Measurements from ENCODE around the gene CALHM3. TPM values are rescaled to one million over a fixed set of nuclear protein-coding genes. Genes with fewer than 3 reads are reported as not detected.

The CALHM3 gene
- total RNA-seq, 2 experiments from 2014 or later = not detected

- Histone ChIP-seq H3K9me3 (ENCODE audit: low read length) (no peaks in the 10 kb centered on the region), H3K4me1 (ENCODE audit: insufficient read depth, low read length, poor library complexity, severe bottlenecking) (no peaks in the 10 kb centered on the region), H3K4me3 (ENCODE audit: low read depth, low read length, poor library complexity, severe bottlenecking) (no peak overlapping the region), H3K27ac (ENCODE audit: low read depth, low read length, poor library complexity, severe bottlenecking) (no peak overlapping the region), H3K4me2 (ENCODE audit: low read length) (no peak overlapping the region), H2AFZ (ENCODE audit: low read length) (no peak overlapping the region), H3K79me2 (ENCODE audit: insufficient read depth, low read depth, low read length) (no peaks in the 10 kb centered on the region), H4K20me1 (ENCODE audit: insufficient read depth, low read length) (no peaks in the 10 kb centered on the region), H3K9me2 (ENCODE audit: insufficient read depth, low read length) (no peaks in the 10 kb centered on the region), H3K36me3 (ENCODE audit: insufficient read depth, low read length) (peaks cover 67% of the 10 kb centered on the region)
- CTCF ChIA-PET (ENCODE audit: unreplicated experiment) = interaction anchor here (0.5 kb wide), 1 partner anchor 24 kb away, joined by 3 read pairs; no protein-coding TSS in a partner anchor
- no peak for DNase-seq (ENCODE audit: low spot score)
- no peak for TF ChIP-seq EZH2phosphoT487 (IDR thresholded peaks at IDR 0.05; ENCODE audit: borderline replicate concordance, low read depth, low read length)
- TF ChIP-seq CTCF (conservative IDR thresholded peaks at IDR 0.05; ENCODE audit: low read length) = no peak
- POLR2A ChIA-PET = no interaction called here
- intact Hi-C loops (cut with micrococcal nuclease; ENCODE audit: unreplicated experiment) = no loop called here
- no TSS peak for BruUV-seq (replicated peaks)
These were observed 31.9 kb downstream of the CALHM3 start for GRCh38 chr10:103447187-103447586.

GRCh38 chr10:103445767-103446567 lies 33.1 kb downstream of the CALHM3 start:
- no peak overlapping the region for H3K27ac ChIP-seq (ENCODE audit: low read depth, low read length, poor library complexity, severe bottlenecking)
- no peak overlapping the region for H2AFZ ChIP-seq (ENCODE audit: low read length)
- H3K4me1 ChIP-seq (ENCODE audit: insufficient read depth, low read length, poor library complexity, severe bottlenecking) = no peaks in the 10 kb centered on the region
- peaks cover 73% of the 10 kb centered on the region for H3K36me3 ChIP-seq (ENCODE audit: insufficient read depth, low read length)
- no peaks in the 10 kb centered on the region for H4K20me1 ChIP-seq (ENCODE audit: insufficient read depth, low read length)
- H3K4me2 ChIP-seq (ENCODE audit: low read length) = no peak overlapping the region
- TF ChIP-seq EZH2phosphoT487 (IDR thresholded peaks at IDR 0.05; ENCODE audit: borderline replicate concordance, low read depth, low read length) (no peak), CTCF (conservative IDR thresholded peaks at IDR 0.05; ENCODE audit: low read length) (no peak)
- ChIA-PET POLR2A (interaction anchor here (0.7 kb wide), 1 partner anchor 39 kb away, joined by 3 read pairs; no protein-coding TSS in a partner anchor), CTCF (ENCODE audit: unreplicated experiment) (no interaction called here)
- no peaks in the 10 kb centered on the region for H3K9me3 ChIP-seq (ENCODE audit: low read length)
- intact Hi-C loops (cut with micrococcal nuclease; ENCODE audit: unreplicated experiment) = no loop called here
- DNase-seq (ENCODE audit: low spot score) = no peak
- BruUV-seq (replicated peaks) = TSS peak; percentile 89
- H3K4me3 ChIP-seq (ENCODE audit: low read depth, low read length, poor library complexity, severe bottlenecking) = no peak overlapping the region
- H3K9me2 ChIP-seq (ENCODE audit: insufficient read depth, low read length) = no peaks in the 10 kb centered on the region
- H3K79me2 ChIP-seq (ENCODE audit: insufficient read depth, low read depth, low read length) = no peaks in the 10 kb centered on the region

- intact Hi-C loops (cut with micrococcal nuclease; ENCODE audit: unreplicated experiment) = no loop called here
- Histone ChIP-seq H3K4me3 (ENCODE audit: low read depth, low read length, poor library complexity, severe bottlenecking) (no peak overlapping the region), H3K79me2 (ENCODE audit: insufficient read depth, low read depth, low read length) (no peaks in the 10 kb centered on the region), H3K36me3 (ENCODE audit: insufficient read depth, low read length) (peaks cover 79% of the 10 kb centered on the region), H3K9me3 (ENCODE audit: low read length) (no peaks in the 10 kb centered on the region), H4K20me1 (ENCODE audit: insufficient read depth, low read length) (no peaks in the 10 kb centered on the region), H3K4me1 (ENCODE audit: insufficient read depth, low read length, poor library complexity, severe bottlenecking) (no peaks in the 10 kb centered on the region), H3K27ac (ENCODE audit: low read depth, low read length, poor library complexity, severe bottlenecking) (no peak overlapping the region), H3K9me2 (ENCODE audit: insufficient read depth, low read length) (no peaks in the 10 kb centered on the region), H2AFZ (ENCODE audit: low read length) (no peak overlapping the region), H3K4me2 (ENCODE audit: low read length) (no peak overlapping the region)
- POLR2A ChIA-PET = no interaction called here
- DNase-seq (ENCODE audit: low spot score) = no peak
- CTCF ChIA-PET (ENCODE audit: unreplicated experiment) = no interaction called here
- TF ChIP-seq EZH2phosphoT487 (IDR thresholded peaks at IDR 0.05; ENCODE audit: borderline replicate concordance, low read depth, low read length) (no peak), CTCF (conservative IDR thresholded peaks at IDR 0.05; ENCODE audit: low read length) (no peak)
- BruUV-seq (replicated peaks) = no TSS peak
These were observed 33.7 kb downstream of the CALHM3 start for GRCh38 chr10:103445366-103445765.
